HepG2 (cell line): ENCODE measurements around the gene GMPPB. TPM values are rescaled to one million over a fixed set of nuclear protein-coding genes. Genes with fewer than 3 reads are reported as not detected.

Experiments used
- DR1 ChIP-seq: sonication (generic); formaldehyde crosslinking; IDR thresholded peaks from 2 replicates; pipeline ENCODE4 v1.8.0; 2021; ENCODE audit warnings: mild to moderate bottlenecking, missing genetic modification reagents, inconsistent platforms
- EZH2 ChIP-seq: conservative IDR thresholded peaks from 2 replicates; pipeline ENCODE4 v1.6.1; 2012; ENCODE audit warnings: mild to moderate bottlenecking, low read depth, low read length, moderate library complexity
- FOXA1 ChIP-seq, 2 experiments: fragments of 450-650 bp in 1 of 2; sonication (generic) in 1 of 2; formaldehyde crosslinking in 1 of 2; IDR thresholded peaks; 2 replicates each; pipeline versions ENCODE4 v1.4.0 to v1.6.1; 2016 to 2020; ENCODE audit warnings: missing genetic modification reagents in 1 of 2
- KLF9 ChIP-seq: IDR thresholded peaks from 2 replicates; pipeline ENCODE4 v1.6.1; 2016; ENCODE audit warnings: low read depth
- MAZ ChIP-seq, 2 experiments: sonication (generic) in 1 of 2; formaldehyde crosslinking in 1 of 2; IDR thresholded peaks; 2 replicates each; pipeline versions ENCODE4 v1.5.0 to v1.6.1; 2012 to 2020; ENCODE audit warnings: low read depth in 2 of 2, mild to moderate bottlenecking in 2 of 2, borderline replicate concordance in 1 of 2, improper control_type of control experiment in 1 of 2, low read length in 1 of 2, missing genetic modification reagents in 1 of 2, moderate library complexity in 1 of 2
- NFYC ChIP-seq: IDR thresholded peaks from 2 replicates; pipeline ENCODE4 v1.6.1; 2016; ENCODE audit warnings: missing genetic modification reagents, missing compliant biosample characterization
- ONECUT2 ChIP-seq: sonication (generic); formaldehyde crosslinking; IDR thresholded peaks from 2 replicates; pipeline ENCODE4 v1.4.0; 2020; ENCODE audit warnings: missing genetic modification reagents
- RARG ChIP-seq: sonication (generic); formaldehyde crosslinking; IDR thresholded peaks from 2 replicates; pipeline ENCODE4 v1.4.0; 2020; ENCODE audit warnings: low read depth, mild to moderate bottlenecking, missing genetic modification reagents
- TARDBP ChIP-seq: sonication (generic); formaldehyde crosslinking; IDR thresholded peaks from 2 replicates; pipeline ENCODE4 v1.8.0; 2022; ENCODE audit warnings: mild to moderate bottlenecking, missing genetic modification reagents
- ZNF180 ChIP-seq: sonication (generic); formaldehyde crosslinking; IDR thresholded peaks from 2 replicates; pipeline ENCODE4 v1.4.0; 2020; ENCODE audit warnings: low read depth, missing genetic modification reagents, borderline replicate concordance
- ZNF264 ChIP-seq: sonication (generic); formaldehyde crosslinking; IDR thresholded peaks from 2 replicates; pipeline ENCODE4 v1.4.0; 2020; ENCODE audit warnings: missing genetic modification reagents
- ZNF34 ChIP-seq: sonication (generic); formaldehyde crosslinking; IDR thresholded peaks from 2 replicates; pipeline ENCODE4 v1.4.0; 2020; ENCODE audit warnings: mild to moderate bottlenecking, missing genetic modification reagents, borderline replicate concordance
- ZNF367 ChIP-seq: sonication (generic); formaldehyde crosslinking; IDR thresholded peaks from 2 replicates; pipeline ENCODE4 v1.4.0; 2020; ENCODE audit warnings: missing genetic modification reagents, borderline replicate concordance
- ZNF567 ChIP-seq: sonication (generic); formaldehyde crosslinking; IDR thresholded peaks from 2 replicates; pipeline ENCODE4 v1.8.1; 2023; ENCODE audit warnings: mild to moderate bottlenecking, missing genetic modification reagents, borderline replicate concordance
- ZNF850 ChIP-seq: sonication (generic); formaldehyde crosslinking; conservative IDR thresholded peaks from 2 replicates; pipeline ENCODE4 v1.9.0; 2021; ENCODE audit warnings: mild to moderate bottlenecking, missing genetic modification reagents
- polyA plus RNA-seq, 8 experiments: library from polyadenylated mRNA; depleted of rRNA in 3 of 8; stranded (reverse) in 7 of 8; unstranded in 1 of 8; fragments of >200 nt; fragmentation: Illumina TruSeq in 4 of 8; extraction: Trizol in 4 of 8; gene quantifications; 2 replicates each; pipeline versions ENCODE4 v1.2.1 to v1.2.3, GENCODE V29; 2011 to 2016; ENCODE audit warnings: low read depth in 4 of 8, missing spikeins in 1 of 8, mixed read lengths in 1 of 8; ENCODE audit not compliant: insufficient read depth in 1 of 8
- total RNA-seq, 5 experiments: library from RNA; depleted of rRNA; stranded (reverse); fragments of >200 nt; fragmentation: Illumina TruSeq; extraction: Trizol; gene quantifications; 2 replicates each; pipeline ENCODE4 v1.2.3, GENCODE V29; 2016; ENCODE audit warnings: low read depth in 1 of 5
- TF ChIP-seq, protein P1 (sequence below), 2 experiments: sonication (generic) in 1 of 2; formaldehyde crosslinking in 1 of 2; IDR thresholded peaks; 2 replicates each; pipeline versions ENCODE4 v1.4.0 to v1.6.1; 2018 to 2020; ENCODE audit warnings: missing genetic modification reagents in 2 of 2, borderline replicate concordance in 1 of 2, low read depth in 1 of 2, mild to moderate bottlenecking in 1 of 2, missing biosample characterization in 1 of 2
- TF ChIP-seq, protein P2 (sequence below): sonication (generic); formaldehyde crosslinking; IDR thresholded peaks from 2 replicates; pipeline ENCODE4 v1.4.0; 2020; ENCODE audit warnings: missing genetic modification reagents, borderline replicate concordance
- TF ChIP-seq, protein P3 (sequence below): sonication (generic); formaldehyde crosslinking; IDR thresholded peaks from 2 replicates; pipeline ENCODE4 v1.4.0; 2020; ENCODE audit warnings: mild to moderate bottlenecking, low read depth, missing genetic modification reagents

The GMPPB gene
- total and polyA plus RNA-seq, 2 of the 13 experiments (the other 11 are each of a cell fraction or from before 2014, with no cell fraction given) = 6.5 to 23.1 TPM

DNA sequence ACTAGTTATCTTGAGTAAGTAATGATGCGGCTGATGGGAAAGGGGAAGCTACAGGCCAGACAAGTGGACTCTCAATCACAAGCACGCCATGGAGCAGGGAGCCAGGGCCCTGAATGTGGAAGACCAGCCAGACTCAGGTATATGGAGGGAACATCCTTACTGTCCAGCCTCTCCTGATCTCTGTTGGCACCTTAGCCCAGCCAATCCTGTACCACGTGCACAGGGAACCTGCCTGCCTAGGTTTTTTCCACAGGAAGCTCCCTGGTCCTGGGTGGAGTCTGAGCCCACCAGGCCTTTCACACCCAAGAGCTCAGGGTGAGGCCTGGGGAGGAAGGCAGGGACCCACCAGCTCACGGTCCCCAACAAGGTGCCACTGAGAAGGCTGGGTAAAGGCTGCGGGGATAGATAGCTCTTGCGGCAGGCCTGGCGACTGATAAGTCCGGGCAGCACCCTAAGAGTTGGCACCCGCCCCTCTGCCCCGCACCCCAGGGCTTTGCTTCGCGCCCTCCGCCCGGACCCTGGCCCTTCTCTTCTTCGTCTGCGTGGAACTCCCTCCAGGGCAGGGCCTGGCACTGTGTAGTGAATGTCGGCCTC is 50.5 kb downstream of the GMPPB start (continued):
- TF ChIP-seq, protein P1, sequence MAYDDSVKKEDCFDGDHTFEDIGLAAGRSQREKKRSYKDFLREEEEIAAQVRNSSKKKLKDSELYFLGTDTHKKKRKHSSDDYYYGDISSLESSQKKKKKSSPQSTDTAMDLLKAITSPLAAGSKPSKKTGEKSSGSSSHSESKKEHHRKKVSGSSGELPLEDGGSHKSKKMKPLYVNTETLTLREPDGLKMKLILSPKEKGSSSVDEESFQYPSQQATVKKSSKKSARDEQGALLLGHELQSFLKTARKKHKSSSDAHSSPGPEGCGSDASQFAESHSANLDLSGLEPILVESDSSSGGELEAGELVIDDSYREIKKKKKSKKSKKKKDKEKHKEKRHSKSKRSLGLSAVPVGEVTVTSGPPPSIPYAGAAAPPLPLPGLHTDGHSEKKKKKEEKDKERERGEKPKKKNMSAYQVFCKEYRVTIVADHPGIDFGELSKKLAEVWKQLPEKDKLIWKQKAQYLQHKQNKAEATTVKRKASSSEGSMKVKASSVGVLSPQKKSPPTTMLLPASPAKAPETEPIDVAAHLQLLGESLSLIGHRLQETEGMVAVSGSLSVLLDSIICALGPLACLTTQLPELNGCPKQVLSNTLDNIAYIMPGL (CRISPR knock-in tag; IDR thresholded peaks at IDR 0.05; ENCODE audit: borderline replicate concordance in 1 of 2, low read depth in 1 of 2) = no peak
- 0 out of 2 replicates have a peak, but pooled peaks have one; percentile 13 for TF ChIP-seq ZNF264
- TF ChIP-seq ZNF567 = no peak
- TF ChIP-seq, protein P2, sequence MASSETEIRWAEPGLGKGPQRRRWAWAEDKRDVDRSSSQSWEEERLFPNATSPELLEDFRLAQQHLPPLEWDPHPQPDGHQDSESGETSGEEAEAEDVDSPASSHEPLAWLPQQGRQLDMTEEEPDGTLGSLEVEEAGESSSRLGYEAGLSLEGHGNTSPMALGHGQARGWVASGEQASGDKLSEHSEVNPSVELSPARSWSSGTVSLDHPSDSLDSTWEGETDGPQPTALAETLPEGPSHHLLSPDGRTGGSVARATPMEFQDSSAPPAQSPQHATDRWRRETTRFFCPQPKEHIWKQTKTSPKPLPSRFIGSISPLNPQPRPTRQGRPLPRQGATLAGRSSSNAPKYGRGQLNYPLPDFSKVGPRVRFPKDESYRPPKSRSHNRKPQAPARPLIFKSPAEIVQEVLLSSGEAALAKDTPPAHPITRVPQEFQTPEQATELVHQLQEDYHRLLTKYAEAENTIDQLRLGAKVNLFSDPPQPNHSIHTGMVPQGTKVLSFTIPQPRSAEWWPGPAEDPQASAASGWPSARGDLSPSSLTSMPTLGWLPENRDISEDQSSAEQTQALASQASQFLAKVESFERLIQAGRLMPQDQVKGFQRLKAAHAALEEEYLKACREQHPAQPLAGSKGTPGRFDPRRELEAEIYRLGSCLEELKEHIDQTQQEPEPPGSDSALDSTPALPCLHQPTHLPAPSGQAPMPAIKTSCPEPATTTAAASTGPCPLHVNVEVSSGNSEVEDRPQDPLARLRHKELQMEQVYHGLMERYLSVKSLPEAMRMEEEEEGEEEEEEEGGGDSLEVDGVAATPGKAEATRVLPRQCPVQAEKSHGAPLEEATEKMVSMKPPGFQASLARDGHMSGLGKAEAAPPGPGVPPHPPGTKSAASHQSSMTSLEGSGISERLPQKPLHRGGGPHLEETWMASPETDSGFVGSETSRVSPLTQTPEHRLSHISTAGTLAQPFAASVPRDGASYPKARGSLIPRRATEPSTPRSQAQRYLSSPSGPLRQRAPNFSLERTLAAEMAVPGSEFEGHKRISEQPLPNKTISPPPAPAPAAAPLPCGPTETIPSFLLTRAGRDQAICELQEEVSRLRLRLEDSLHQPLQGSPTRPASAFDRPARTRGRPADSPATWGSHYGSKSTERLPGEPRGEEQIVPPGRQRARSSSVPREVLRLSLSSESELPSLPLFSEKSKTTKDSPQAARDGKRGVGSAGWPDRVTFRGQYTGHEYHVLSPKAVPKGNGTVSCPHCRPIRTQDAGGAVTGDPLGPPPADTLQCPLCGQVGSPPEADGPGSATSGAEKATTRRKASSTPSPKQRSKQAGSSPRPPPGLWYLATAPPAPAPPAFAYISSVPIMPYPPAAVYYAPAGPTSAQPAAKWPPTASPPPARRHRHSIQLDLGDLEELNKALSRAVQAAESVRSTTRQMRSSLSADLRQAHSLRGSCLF (CRISPR knock-in tag) = no peak
- no peak for TF ChIP-seq KLF9
- no peak for TF ChIP-seq ZNF367 (CRISPR knock-in tag)
- no peak for TF ChIP-seq NFYC
- TF ChIP-seq ZNF34 (CRISPR knock-in tag) = no peak
- no peak for TF ChIP-seq ZNF850 (CRISPR knock-in tag)
- no peak for TF ChIP-seq ZNF180 (CRISPR knock-in tag)
- peak; percentile 55; the same call in 1 of the 2 replicates for TF ChIP-seq TARDBP (CRISPR knock-in tag)
- TF ChIP-seq RARG (CRISPR knock-in tag) = no peak
- TF ChIP-seq FOXA1 (IDR thresholded peaks at IDR 0.05) = no peak
- no peak for TF ChIP-seq FOXA1 (CRISPR knock-in tag; IDR thresholded peaks at IDR 0.05)
- no peak for TF ChIP-seq DR1 (CRISPR knock-in tag)
- no peak for TF ChIP-seq EZH2
- no peak for TF ChIP-seq ONECUT2 (CRISPR knock-in tag)
- TF ChIP-seq, protein P3, sequence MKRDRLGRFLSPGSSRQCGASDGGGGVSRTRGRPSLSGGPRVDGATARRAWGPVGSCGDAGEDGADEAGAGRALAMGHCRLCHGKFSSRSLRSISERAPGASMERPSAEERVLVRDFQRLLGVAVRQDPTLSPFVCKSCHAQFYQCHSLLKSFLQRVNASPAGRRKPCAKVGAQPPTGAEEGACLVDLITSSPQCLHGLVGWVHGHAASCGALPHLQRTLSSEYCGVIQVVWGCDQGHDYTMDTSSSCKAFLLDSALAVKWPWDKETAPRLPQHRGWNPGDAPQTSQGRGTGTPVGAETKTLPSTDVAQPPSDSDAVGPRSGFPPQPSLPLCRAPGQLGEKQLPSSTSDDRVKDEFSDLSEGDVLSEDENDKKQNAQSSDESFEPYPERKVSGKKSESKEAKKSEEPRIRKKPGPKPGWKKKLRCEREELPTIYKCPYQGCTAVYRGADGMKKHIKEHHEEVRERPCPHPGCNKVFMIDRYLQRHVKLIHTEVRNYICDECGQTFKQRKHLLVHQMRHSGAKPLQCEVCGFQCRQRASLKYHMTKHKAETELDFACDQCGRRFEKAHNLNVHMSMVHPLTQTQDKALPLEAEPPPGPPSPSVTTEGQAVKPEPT = no peak
- no peak for TF ChIP-seq MAZ (IDR thresholded peaks at IDR 0.05; ENCODE audit: borderline replicate concordance, low read depth, low read length)
- TF ChIP-seq MAZ (CRISPR knock-in tag; IDR thresholded peaks at IDR 0.05; ENCODE audit: low read depth) = 0 out of 2 replicates have a peak, but pooled peaks have one; percentile 5
